Measurements from ENCODE around the gene SQOR.
"Not testable (repeated sequence)": the region's sequence is repeated elsewhere in the genome, so short reads cannot be mapped to it uniquely, and the experiment has no call there.

The SQOR gene

DNA sequence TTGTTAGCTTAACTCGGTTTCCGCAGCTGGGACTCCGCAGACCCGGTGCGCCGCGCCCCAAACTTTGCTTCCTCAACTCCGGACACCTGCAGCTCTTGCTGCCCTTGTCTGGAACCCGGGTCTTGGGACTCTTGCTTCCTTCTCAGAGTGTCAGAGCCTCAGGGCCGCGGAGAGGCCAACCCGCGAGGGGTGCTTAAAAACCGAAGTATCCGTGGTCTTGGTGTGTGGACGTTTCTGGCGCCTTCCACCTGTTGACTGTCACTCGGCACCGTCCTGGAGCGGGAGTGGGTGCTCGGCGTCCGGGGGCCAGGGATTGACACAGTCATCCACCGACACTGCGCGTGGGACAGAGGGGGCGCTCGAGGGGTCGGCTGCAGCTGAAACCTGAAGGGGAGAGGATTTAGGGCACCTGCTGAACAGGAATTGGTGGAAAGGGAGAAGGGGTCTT is 386 bp downstream of the SQOR start:
- no peak for DNase-seq

DNA sequence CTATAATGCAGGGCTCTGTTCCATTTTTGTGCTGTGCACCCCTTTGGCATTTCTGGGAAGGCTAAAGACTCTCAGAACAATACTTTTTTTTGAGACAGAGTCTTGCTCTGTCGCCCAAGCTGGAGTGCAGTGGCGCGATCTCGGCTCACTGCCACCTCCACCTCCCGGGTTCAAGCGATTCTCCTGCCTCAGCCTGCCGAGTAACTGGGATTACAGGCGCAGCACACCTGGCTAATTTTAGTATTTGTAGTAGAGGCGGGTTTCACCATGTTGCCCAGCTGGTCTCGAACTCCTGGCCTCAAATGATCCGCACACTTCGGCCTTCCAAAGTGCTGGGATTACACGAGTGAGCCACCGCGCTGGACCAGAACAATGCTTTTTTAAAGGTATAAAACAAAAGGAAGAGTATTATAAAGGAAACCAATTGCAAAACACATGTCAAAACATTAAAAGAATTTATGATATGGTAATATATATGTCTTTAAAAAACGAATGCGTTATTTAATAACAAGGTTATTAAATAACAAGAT is 999 bp downstream of the SQOR start:
- DNase-seq, result no peak

DNA sequence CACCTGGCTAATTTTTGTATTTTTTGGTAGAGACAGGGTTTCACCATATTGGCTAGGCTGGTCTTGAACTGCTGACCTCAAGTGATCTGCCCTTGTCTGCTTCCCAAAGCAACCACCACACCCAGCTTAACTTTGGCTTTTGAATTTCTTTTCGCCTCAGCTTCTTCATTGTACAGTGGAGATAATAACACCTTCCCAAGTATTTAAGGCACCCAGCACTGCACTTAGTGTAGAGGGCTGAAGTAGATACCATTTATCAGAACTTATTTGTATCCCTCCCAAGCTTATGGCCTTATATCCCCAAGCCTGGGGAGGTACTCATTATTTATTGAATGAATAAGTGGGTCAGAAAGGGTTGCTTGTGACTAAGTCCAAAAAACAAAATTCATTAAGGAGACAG is 2.3 kb downstream of the SQOR start:
- no peak for DNase-seq

DNA sequence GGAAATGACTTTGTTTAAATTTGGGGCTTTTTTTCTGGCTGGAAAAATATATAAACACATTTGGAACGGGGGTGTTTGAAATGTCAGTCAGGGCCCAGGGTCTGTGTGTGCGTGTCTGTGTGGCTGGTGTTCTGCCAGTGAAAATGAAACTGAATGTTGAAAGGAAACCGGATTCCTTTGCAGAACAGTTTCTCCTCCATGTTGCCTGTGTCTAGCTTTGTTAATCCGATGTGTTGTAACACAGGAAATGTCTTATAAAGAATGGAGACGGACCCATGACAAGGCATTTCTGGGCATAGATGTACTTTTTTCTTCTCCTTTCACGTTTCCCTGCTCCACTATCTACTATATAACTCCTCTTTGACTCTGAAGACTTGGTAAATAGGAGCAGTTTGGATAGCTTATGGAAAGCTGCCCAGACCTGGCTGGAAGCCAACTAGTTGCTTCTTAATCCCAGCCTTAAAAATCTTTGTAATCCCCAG is 2.8 kb downstream of the SQOR start:
- DNase-seq, result no peak

DNA sequence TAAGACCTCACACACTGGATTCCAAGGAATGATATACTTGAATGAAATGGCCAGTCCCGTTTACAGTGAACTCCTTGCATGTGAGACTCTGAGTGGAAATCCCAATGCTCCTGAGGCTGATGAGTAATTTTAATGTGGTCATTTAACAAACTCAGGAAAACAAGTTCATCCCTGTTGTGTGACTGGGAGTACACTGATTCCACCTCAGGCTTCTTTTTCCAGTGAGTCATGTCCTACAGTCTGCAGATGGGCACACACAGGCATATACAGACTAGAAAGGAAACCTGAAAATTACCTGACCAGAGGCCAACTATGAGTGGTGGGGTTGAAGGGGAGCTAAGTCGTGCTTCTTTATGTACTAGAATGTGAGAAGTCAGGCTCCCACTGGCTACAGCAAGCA is 5.8 kb downstream of the SQOR start:
- no peak for DNase-seq

DNA sequence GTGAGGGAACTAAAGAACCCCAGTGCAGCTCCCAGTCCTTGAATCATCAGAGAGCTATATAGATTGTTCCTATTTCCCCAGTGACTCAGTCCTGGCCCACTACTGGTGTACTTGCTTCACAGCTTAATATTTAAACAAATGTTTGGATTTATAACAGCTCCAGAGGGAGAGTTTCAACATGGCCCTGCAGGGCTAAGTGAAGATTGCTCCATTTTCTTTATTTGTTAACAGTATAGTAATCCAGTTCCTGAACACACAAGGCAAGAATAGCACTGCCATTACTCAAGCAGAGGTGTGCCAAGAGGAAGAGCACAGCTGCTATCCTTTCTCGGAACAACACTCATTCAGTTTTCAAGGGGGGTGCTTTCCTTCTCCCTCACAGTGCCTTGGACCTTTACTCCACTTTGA is 6.5 kb downstream of the SQOR start:
- no peak for DNase-seq

DNA sequence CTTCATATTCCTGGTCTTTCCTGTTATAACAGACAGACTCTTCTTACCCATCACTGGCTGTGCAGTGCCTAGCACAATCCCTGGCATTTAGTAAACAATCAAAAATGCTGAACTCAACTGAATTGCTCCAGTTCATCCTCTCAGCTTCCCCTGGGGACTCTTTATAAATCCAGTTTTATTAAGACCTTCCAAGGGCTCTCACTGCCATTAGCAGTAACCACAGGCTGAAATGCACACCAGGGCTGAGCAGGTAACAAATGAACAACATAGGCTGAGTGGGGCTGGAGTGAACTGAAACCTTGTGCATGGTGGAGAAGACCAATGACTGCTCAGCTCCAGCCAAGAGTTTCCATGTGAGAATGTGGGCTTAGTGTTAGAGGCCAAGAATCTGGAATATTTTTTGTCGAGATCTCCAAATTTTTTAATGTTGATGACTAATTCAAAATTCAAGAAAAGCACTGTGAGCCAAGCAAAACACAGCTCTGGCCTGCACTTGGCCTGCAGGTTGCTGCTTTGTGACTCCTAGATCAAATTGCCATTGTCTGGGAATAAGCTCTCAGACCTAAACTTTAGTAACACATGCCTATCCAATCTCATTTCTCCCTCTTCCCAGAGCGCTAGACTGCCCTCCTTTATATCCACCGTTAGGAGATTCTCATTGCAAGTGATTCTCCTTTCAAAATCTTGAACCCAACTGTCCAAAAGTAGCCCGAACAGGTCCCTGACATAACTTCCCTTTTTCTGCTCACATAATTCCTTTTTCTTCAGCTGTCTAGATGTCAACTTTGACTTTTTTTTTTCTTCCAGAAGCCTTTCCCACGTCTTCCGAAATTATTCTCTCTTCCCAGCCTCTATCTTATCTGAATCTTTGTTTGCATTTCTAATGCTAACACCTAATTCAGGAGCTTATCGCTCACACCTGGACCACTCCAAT is 7.4 kb downstream of the SQOR start:
- DNase-seq, result no peak

DNA sequence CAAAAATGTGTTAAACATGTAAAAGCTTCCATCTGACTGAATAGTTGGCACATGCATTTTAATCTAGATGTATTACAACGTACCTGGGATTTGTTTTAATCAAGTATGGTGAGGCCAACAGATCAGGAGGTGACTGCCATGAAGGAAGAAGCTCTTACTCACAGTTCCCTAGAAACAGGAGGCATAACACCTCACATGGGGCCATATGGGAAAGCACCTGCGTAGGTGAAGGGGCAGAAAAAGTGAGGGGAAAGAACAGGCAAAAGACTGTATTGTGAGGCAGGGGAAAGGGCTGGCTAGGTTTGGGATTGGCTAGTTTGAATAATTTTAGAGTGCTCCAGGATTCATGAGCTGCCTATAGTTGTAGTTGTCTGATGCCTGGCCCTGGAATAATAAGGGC is 9.6 kb downstream of the SQOR start:
- DNase-seq, result no peak

DNA sequence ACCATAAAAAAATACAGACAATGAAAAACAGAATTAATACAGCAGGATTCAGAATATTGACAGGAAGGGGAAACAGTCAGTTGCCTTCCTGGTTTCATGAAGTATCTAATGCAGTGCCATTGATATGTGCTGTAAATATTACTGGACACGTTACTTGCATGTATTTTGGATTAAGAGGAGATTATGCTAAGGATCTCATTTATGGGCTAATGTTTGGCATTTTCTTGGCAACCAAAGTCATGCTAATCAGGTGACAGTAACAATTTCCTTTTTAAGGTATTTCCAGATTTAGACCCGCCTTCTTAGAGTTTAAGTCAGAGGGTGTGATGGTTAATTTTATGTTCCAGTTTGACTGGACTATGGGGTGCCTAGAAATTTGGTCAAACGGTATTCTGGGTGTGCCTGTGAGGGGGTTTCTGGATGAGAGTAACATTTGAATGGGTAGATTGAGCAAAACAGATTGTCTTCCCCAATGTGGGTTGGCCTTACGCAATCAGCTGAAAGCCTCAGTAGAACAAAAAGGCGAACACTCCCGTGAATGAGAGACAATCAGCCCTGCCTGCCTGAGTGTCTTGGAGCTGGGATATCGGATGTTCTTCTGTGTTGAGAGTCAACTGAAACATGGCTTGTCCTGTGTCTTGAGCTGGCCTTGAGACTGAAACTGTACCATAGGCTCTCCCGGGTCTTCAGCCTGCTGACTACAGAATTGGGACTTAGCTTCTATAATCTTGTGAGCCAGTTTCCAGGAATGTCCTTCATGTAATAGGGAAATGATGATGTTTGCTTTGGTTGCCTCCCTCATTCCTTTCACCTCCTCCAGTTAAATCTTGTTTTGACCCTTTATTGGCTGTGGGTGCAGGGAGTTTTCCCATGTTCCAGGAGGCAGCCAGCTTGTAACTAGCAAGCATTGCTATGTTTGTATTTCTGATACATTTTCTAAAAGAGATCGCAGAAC is 10.5 kb downstream of the SQOR start:
- no peak for DNase-seq

DNA sequence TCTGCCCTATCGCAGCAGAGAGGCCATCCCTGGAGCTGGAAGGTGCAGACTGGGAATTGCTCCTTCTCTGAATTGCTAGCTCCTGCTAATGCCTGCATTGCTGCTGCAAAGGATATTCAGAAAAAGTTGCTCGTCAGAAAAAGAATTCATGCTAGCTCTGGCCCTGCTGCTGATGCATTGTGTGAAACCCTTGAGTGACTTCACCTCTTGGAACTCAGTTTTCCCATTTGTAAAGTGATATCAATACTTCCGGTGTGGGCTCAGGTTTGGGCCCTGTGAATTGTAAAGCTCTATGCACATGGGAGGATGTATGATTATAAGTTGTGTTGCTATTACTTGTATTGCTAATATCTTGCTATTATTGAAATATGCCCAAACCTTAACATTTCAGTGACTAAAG is 11.4 kb downstream of the SQOR start:
- DNase-seq, result no peak

DNA sequence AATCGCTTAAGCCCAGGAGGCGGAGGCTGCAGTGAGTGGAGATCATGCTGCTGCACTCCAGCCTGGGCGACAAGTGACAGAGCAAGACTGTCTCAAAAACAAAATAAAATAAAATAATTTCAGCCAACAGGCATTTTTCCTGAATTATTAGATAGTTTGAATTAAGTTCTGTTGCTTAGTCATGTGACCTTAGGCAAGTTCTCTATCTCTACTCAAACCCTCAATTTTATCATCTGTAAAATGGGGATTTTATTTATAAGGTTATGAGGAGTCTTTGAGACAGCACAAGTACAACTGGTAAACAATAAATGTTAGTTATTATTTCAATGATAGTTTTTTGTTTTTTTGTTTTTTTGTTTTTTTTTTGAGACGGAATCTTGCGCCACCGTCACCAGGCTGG is 13.0 kb downstream of the SQOR start:
- no peak for DNase-seq

DNA sequence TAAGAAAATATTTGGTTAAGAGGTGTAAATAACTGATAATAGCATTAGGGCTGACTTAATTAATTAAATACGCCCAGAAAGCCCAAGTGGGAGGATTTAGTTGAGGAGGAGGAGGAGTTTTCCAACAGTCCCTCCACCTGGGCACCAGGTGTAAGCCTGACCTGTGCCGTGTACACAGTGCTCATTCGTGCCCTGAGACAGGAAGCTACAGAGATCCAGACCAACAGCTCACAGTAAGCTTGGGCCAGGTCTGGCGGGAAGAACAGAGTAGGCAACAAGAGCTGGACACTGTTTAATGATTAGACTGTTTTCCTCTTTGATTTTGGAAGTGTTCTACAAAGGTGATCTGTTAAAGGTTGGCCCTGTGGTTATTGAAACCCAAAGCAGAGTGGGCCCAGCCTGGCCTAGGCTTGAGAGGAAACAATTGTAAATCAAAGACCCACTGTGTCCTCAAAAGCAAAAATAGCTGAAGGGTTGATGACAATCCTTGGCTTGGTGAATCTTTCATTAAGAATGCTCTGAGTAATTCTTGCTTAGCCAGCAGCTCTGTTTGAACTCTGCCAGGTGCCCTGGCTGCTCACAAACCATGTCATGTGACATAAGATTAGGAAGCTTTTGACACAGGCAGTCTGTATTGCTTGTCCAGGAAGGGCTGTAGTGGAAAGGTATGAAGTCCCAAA is 13.8 kb downstream of the SQOR start:
- no peak for DNase-seq

DNA sequence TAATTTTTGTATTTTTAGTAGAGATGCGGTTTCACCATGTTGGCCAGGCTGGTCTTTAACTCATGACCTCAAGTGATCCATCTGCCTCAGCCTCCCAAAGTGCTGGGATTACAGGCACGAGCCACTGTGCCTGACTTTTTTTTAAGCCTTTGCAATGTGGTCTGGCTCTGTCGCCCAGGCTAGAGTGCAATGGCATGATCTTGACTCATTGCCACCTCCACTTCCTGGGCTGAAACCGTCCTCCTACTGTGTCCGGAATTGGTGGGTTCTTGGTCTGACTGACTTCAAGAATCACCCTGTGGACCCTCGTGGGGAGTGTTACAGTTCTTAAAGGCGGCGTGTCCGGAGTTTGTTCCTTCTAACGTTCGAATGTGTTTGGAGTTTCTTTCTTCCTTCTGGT is 15.2 kb downstream of the SQOR start:
- not testable (repeated sequence) for DNase-seq

DNA sequence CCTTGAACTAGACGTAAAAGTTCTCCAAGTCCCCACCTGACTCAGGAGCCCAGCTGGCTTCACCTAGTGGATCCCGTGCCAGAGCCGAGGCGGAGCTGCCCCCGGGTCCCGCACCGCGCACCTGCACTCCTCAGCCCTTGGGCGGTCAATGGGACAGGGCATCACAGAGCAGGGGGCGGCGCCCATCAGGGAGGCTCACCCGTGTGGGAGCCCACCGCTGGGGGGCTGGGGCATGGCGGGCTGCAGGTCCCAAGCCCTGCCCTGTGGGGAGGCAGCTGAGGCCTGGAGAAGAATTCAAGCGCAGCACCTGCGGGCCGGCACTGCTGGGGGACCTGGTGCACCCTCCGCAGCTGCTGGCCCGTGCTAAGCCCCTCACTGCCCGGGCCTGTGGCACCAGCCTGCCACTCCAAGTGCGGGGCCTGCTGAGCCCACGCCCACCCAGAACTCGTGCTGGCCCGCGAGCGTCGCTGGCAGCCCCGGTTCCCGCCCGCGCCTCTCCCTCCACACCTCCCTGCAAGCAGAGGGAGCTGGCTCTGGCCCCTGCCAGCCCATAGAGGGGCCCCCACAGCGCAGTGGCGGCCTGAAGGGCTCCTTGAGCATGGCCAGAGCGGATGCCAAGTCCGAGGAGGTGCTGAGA is 16.2 kb downstream of the SQOR start:
- no peak for DNase-seq

DNA sequence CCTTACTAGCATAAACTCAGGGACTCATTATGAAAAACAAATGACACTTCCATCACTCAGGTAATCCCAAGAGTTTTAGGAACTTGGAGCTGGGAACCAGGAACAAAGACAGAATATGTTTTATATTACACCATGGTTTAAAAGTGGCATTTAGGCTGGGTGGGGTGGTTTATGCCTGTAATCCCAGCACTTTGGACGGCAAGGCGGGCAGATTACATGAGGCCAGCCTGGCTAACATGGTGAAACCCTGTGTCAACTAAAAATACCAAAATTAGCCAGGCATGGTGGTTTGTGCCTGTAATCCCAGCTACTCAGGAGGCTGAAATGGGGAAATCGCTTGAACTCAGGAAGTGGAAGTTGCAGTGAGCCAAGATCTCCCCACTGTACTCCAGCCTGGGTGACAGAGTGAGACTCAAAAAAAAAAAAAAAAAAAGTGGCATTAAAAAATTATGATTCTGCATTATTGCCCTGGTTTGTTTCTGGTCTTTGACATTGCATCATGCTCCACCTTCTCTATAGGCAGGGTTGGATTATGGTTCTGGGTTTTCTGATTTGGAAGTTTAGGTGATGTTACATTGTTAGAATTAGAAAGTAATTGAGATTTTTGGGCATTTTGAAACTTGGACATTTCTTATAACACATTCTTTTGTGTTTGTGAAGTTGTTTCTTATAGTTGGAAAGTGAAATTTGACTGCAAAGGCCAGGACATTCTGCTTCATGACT is 19.0 kb downstream of the SQOR start:
- DNase-seq, result no peak

DNA sequence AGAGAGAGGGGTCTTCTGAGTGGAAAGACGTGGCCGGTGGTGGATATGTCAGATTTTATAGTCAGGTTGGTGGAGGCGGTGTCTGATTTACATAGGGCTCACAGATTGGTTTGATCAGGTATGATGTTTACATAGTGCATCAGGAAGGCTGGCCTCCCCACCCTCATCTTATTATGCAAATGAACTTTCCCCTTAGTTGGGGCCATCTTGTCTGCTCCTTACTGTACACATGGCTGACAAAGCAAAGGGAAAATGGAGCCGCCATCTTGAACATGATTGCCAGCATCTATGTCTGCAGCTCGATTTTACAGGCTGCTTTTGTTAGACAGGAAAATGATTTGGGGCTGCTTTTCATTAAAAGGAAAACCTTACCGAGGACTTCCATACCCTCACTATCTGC is 19.9 kb downstream of the SQOR start:
- no peak for DNase-seq

DNA sequence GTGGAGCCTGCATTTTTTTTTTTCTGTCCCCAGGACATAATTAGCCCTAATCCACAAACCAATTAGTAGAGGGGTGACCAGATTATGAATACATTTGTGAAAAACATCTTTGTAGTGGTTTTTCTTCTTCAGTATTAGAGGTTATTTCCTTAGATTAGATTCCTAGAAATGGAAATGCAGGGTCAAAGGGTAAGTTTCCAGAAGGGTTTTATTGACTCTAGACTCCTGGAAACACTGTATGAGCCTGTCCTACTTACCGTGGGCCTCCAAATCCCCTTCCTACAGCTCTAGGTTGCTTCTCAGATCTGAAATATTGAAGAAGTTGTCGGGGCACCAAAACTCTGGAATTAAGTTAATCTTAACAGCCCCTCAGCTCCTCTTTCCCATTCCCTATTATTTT is 22.4 kb downstream of the SQOR start:
- DNase-seq, result no peak

DNA sequence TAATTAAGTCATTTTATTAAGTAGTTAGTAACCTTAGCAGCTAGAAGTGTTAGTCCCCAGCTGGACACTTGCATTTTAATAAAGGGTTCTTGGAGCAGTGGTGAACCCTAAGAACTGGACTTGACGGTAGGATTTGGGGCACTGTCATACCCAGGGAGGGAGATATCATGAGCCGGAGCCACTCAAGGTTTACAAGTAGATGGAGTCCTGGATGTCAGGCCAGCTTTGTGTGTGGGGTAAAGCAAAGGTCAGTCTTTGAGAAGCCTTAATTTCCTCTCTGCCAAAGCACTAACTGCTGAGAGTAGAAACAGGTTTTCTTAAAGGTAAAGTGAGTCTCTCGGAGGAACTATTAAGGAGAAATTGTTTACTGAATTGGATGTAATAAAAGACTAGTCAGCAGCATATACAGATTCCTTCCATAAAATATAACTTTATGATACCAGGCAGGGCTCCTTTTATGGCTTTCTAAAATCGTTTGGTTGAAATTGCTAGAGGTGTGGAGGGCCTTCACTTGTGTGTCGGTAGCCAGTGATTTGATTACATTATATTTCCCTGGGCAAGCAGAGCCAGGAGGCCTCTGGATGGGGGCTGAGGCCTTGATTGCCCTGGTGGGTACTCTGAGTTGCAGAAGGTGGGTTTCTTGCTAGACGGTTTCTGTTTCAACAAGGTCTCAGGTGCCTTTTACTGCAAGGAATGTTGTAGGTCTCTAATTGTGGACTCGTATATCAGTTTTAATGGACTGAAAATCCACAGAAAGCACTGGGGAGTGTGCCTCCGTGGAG is 23.1 kb downstream of the SQOR start:
- DNase-seq, result no peak

DNA sequence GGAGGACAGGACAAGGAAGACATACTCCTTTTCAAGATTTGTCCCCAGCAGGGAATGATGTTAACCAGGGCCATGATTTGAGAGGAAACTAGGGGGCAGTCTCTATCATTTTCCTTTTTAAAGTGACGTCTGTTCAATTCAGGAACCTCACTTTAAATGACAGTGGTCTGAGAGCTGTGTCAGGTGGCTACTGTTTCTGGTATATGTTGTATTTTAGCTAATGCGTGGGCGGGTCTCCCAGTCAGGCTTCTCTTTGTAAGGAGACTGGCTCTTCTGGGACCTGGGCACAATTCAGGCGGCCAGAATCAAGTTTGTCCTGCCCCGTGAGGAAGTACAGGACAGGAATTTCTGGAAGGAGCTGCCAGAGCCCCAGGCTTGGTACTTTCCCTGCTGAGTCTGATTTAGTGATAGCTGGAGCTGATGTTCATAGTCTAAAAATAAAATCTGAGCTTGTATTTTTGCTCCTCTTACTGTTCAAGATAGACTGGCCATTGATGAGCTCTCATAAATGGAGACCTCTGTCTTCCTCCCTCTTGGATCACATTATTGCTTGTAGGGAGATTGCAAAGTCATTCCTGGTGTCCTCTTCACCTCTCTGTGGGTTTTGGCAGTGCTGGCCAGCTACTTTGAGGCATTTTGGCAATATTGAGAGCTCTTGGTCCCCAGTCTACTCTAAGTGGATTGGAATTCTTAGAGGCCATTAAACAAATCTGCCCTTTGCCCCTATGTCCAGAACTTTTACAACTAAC is 25.6 kb downstream of the SQOR start:
- no peak for DNase-seq

DNA sequence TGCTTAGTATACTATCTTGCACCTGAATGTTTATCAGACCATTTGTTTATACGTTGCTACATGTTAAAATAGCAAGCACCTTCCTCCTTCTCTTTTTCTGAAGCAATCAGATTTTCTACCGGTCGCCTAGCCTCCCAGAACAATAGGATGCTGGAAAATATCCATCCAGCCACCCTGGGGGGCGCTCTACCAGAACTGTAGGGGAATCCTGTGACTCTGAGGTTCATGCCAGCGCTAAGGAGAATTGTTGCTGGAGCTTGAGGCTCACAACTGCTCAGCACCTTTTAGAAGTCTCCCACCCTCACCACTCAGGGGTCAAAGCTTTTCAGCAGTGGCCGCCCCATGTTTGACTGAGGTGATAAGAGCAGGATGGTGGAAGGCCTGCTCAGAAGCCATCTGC is 27.5 kb downstream of the SQOR start:
- no peak for DNase-seq

Data from SHP77 treated with DMSO at 0.1 percent for 48 hours (cell line).